HG02981 (cell line): ENCODE measurements around the gene NDUFC2.
"Not testable (repeated sequence)": the region's sequence is repeated elsewhere in the genome, so short reads cannot be mapped to it uniquely, and the experiment has no call there.

Experiments
- ATAC-seq: cut with Tn5 transposase; IDR thresholded peaks from one replicate; pipeline ENCODE4 v1.9.1; 2021; ENCODE audit warnings: mild to moderate bottlenecking, moderate library complexity; ENCODE audit not compliant: unreplicated experiment

The NDUFC2 gene

GRCh38 chr11:78080084-78080817 is 589 bp upstream of the NDUFC2 start:
- ATAC-seq, result no peak

GRCh38 chr11:78078218-78079167 is 1.2 kb downstream of the NDUFC2 start:
- no peak for ATAC-seq

- not testable (repeated sequence) for ATAC-seq
Measured at GRCh38 chr11:78077592-78077991, 2.1 kb downstream of the NDUFC2 start.

GRCh38 chr11:78076733-78077403 is 2.8 kb downstream of the NDUFC2 start:
- ATAC-seq, result no peak

GRCh38 chr11:78074756-78075155 is 4.9 kb downstream of the NDUFC2 start:
- ATAC-seq, result no peak

- ATAC-seq, result no peak
Measured at GRCh38 chr11:78072455-78072854, 7.2 kb downstream of the NDUFC2 start.

GRCh38 chr11:78071717-78072116 is 7.9 kb downstream of the NDUFC2 start:
- ATAC-seq, result no peak

GRCh38 chr11:78070621-78071020 is 9.0 kb downstream of the NDUFC2 start:
- no peak for ATAC-seq

- ATAC-seq, result no peak
Measured at GRCh38 chr11:78069465-78069864, 10.2 kb downstream of the NDUFC2 start.

- ATAC-seq, result no peak
Measured at GRCh38 chr11:78067704-78068103, 12.0 kb downstream of the NDUFC2 start.

GRCh38 chr11:78066471-78066870 is 13.2 kb downstream of the NDUFC2 start:
- ATAC-seq, result no peak

- no peak for ATAC-seq
Measured at GRCh38 chr11:78065203-78065602, 14.5 kb downstream of the NDUFC2 start.

- no peak for ATAC-seq
Measured at GRCh38 chr11:78063440-78064181, 16.1 kb downstream of the NDUFC2 start, which contains the start of gene THRSP. TSS of gene THRSP (plus strand) at chr11:78063861. CDS start at chr11:78063882, 21 bp downstream.

GRCh38 chr11:78062671-78063070 is 17.0 kb downstream of the NDUFC2 start:
- no peak for ATAC-seq

GRCh38 chr11:78061921-78062311 is 17.7 kb downstream of the NDUFC2 start:
- no peak for ATAC-seq

GRCh38 chr11:78061088-78061920 is 18.4 kb downstream of the NDUFC2 start:
- ATAC-seq, result no peak

- no peak for ATAC-seq
Measured at GRCh38 chr11:78060533-78060932, 19.1 kb downstream of the NDUFC2 start.

- ATAC-seq, result not testable (repeated sequence)
Measured at GRCh38 chr11:78059749-78060328, 19.8 kb downstream of the NDUFC2 start.

- no peak for ATAC-seq
Measured at GRCh38 chr11:78057462-78058055, 22.1 kb downstream of the NDUFC2 start.
